ENCODE measurements around the gene DDIT3. TPM values are rescaled to one million over a fixed set of nuclear protein-coding genes. Genes with fewer than 3 reads are reported as not detected.

The DDIT3 gene
- total and polyA plus RNA-seq, 2 of the 4 experiments (the other 2 are of a cell fraction), result 19.4 to 54.4 TPM

DNA sequence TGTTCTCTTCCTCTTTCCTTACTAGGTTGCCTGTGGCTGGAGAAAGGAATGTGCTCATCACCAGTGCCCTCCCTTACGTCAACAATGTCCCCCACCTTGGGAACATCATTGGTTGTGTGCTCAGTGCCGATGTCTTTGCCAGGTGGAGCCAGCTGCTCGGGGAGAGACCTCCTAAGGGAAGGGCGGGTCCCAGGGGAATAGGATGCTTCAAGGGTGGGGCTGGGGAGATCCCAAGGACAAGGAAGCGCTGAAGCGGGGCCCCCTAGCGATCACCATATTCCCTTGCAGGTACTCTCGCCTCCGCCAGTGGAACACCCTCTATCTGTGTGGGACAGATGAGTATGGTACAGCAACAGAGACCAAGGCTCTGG lies 22.2 kb downstream of the DDIT3 start:
- no peak overlapping the region for H2BK5ac ChIP-seq (ENCODE audit: low read depth, low read length, poor library complexity, severe bottlenecking)
- H2AK9ac ChIP-seq (replicated peaks; ENCODE audit: low read depth, low read length, poor library complexity), result no peak overlapping the region
- no peak overlapping the region for H4K91ac ChIP-seq (ENCODE audit: insufficient read depth, low read depth, low read length)
- H2BK20ac ChIP-seq (ENCODE audit: low read depth, low read length), result no peak overlapping the region
- no peak overlapping the region for H3K4me2 ChIP-seq (ENCODE audit: low read depth, low read length)
- H2BK15ac ChIP-seq (ENCODE audit: low read depth, low read length), result no peak overlapping the region
- 0 out of 2 replicates have a peak, but pooled peaks have one; percentile 19 for ATAC-seq (ENCODE audit: low read depth)
- H3K4me3 ChIP-seq (ENCODE audit: insufficient read depth, low read depth, low read length), result no peak overlapping the region
- BruUV-seq (replicated peaks), result no TSS peak
- H3K9ac ChIP-seq (ENCODE audit: low read depth, low read length), result no peak overlapping the region
- H3K23ac ChIP-seq (ENCODE audit: low read depth, low read length), result no peak overlapping the region
- no peak overlapping the region for H3K4ac ChIP-seq (ENCODE audit: low read depth, low read length)
- no peak for DNase-seq
- no peak overlapping the region for H2BK120ac ChIP-seq (ENCODE audit: low read depth, low read length)
- dilution Hi-C loops (cut with HindIII; ENCODE audit: low sequenced_read_pairs, unreplicated experiment) (no loop called here), intact Hi-C loops (cut with micrococcal nuclease) (no loop called here), in situ Hi-C loops (cut with MboI; ENCODE audit: low sequenced_read_pairs) (no loop called here)
- peaks cover 41 to 42% of the 10 kb centered on the region in 2 experiments for H3K79me1 ChIP-seq (ENCODE audit: low read depth in 1 of 2, low read length in 2 of 2)
- no CpG with 5 or more reads among the region's 9 CpGs for WGBS, 2 experiments (ENCODE audit: extremely low coverage in 2 of 2, insufficient read length in 1 of 2)
- no peak overlapping the region for H4K8ac ChIP-seq (ENCODE audit: low read depth in 2 of 2, low read length in 2 of 2)
- H3K14ac ChIP-seq (replicated peaks; ENCODE audit: low read depth, low read length), result no peak overlapping the region
- H3K4me1 ChIP-seq (ENCODE audit: control insufficient read depth, insufficient read depth, low read length), result no peaks in the 10 kb centered on the region
- H3K18ac ChIP-seq (ENCODE audit: low read depth, low read length), result no peak overlapping the region
- H3K27ac ChIP-seq (ENCODE audit: insufficient read depth, low read length), result no peak overlapping the region
- H4K5ac ChIP-seq (ENCODE audit: low read depth, low read length), result no peak overlapping the region
- ChIA-PET CTCF (no interaction called here), POLR2A (ENCODE audit: unreplicated experiment) (no interaction called here)
- H3K56ac ChIP-seq (ENCODE audit: extremely low read depth, insufficient read depth, low read length), result no peak overlapping the region
- H2AK5ac ChIP-seq (ENCODE audit: low read depth, low read length), result no peak overlapping the region
- TF ChIP-seq, protein P1, sequence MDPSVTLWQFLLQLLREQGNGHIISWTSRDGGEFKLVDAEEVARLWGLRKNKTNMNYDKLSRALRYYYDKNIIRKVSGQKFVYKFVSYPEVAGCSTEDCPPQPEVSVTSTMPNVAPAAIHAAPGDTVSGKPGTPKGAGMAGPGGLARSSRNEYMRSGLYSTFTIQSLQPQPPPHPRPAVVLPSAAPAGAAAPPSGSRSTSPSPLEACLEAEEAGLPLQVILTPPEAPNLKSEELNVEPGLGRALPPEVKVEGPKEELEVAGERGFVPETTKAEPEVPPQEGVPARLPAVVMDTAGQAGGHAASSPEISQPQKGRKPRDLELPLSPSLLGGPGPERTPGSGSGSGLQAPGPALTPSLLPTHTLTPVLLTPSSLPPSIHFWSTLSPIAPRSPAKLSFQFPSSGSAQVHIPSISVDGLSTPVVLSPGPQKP (IDR thresholded peaks at IDR 0.05; ENCODE audit: borderline replicate concordance, low read depth, low read length), result no peak
- TF ChIP-seq, protein P2, sequence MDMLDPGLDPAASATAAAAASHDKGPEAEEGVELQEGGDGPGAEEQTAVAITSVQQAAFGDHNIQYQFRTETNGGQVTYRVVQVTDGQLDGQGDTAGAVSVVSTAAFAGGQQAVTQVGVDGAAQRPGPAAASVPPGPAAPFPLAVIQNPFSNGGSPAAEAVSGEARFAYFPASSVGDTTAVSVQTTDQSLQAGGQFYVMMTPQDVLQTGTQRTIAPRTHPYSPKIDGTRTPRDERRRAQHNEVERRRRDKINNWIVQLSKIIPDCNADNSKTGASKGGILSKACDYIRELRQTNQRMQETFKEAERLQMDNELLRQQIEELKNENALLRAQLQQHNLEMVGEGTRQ (IDR thresholded peaks at IDR 0.05; ENCODE audit: low read depth, low read length), result no peak
- TF ChIP-seq, protein P3, sequence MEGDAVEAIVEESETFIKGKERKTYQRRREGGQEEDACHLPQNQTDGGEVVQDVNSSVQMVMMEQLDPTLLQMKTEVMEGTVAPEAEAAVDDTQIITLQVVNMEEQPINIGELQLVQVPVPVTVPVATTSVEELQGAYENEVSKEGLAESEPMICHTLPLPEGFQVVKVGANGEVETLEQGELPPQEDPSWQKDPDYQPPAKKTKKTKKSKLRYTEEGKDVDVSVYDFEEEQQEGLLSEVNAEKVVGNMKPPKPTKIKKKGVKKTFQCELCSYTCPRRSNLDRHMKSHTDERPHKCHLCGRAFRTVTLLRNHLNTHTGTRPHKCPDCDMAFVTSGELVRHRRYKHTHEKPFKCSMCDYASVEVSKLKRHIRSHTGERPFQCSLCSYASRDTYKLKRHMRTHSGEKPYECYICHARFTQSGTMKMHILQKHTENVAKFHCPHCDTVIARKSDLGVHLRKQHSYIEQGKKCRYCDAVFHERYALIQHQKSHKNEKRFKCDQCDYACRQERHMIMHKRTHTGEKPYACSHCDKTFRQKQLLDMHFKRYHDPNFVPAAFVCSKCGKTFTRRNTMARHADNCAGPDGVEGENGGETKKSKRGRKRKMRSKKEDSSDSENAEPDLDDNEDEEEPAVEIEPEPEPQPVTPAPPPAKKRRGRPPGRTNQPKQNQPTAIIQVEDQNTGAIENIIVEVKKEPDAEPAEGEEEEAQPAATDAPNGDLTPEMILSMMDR (conservative IDR thresholded peaks at IDR 0.05; ENCODE audit: low read depth, low read length), result 0 out of 2 replicates have a peak, but pooled peaks have one; percentile 3
- no peak for TF ChIP-seq FOS (IDR thresholded peaks at IDR 0.05; ENCODE audit: low read depth, low read length)
- no peaks in the 10 kb centered on the region for H3K9me3 ChIP-seq (ENCODE audit: control insufficient read depth, insufficient read depth, low read length)
- peaks cover 44% of the 10 kb centered on the region for H3K36me3 ChIP-seq (ENCODE audit: control insufficient read depth, insufficient read depth, low read length)
- peaks cover 14% of the 10 kb centered on the region for H3K9me1 ChIP-seq (ENCODE audit: insufficient read depth, low read length)
- H2AFZ ChIP-seq (replicated peaks; ENCODE audit: low read length, poor library complexity), result no peak overlapping the region
- no peaks in the 10 kb centered on the region for H3K27me3 ChIP-seq (ENCODE audit: control insufficient read depth, insufficient read depth, low read length)
- H4K20me1 ChIP-seq (ENCODE audit: insufficient read depth, low read length), result peaks cover 22% of the 10 kb centered on the region; the same call in 1 of the 2 replicates

Data from IMR-90 (cell line).